DND-41 (cell line): Measurements from ENCODE around the gene TRIM44.

Source experiments
- CTCF ChIP-seq: IDR thresholded peaks from 2 replicates; pipeline ENCODE4 v1.5.1; 2012; ENCODE audit warnings: borderline replicate concordance, low read length, moderate library complexity, mild to moderate bottlenecking; ENCODE audit not compliant: poor library complexity, severe bottlenecking; ENCODE audit errors: extremely low read depth
- EZH2 ChIP-seq: IDR thresholded peaks from 3 replicates; pipeline ENCODE4 v1.6.1; 2012; ENCODE audit warnings: borderline replicate concordance, low read depth, mild to moderate bottlenecking, moderate library complexity, low read length, inconsistent platforms; ENCODE audit not compliant: severe bottlenecking

- TF ChIP-seq CTCF (no peak), EZH2 (no peak)
Observed at GRCh38 chr11:35661534-35661933, 1.0 kb upstream of the TRIM44 start.
